Ishikawa (cell line): Measurements from ENCODE around the gene ACER1.

Experiments
- CEBPB ChIP-seq: IDR thresholded peaks from 2 replicates; pipeline ENCODE4 v1.6.1; 2012
- CREB1 ChIP-seq: IDR thresholded peaks from 2 replicates; pipeline ENCODE4 v1.6.1; 2012; ENCODE audit warnings: low read depth
- EGR1 ChIP-seq: IDR thresholded peaks from 2 replicates; pipeline ENCODE4 v1.6.1; 2012
- EP300 ChIP-seq: IDR thresholded peaks from 2 replicates; pipeline ENCODE4 v1.6.1; 2012; ENCODE audit warnings: borderline replicate concordance
- FOXM1 ChIP-seq: IDR thresholded peaks from 2 replicates; pipeline ENCODE4 v1.6.1; 2012; ENCODE audit warnings: low read depth, borderline replicate concordance
- MAX ChIP-seq: IDR thresholded peaks from 2 replicates; pipeline ENCODE4 v1.6.1; 2012
- NFIC ChIP-seq: IDR thresholded peaks from 2 replicates; pipeline ENCODE4 v1.6.1; 2012
- RAD21 ChIP-seq: IDR thresholded peaks from 2 replicates; pipeline ENCODE4 v1.6.1; 2012; ENCODE audit warnings: low read depth
- REST ChIP-seq: IDR thresholded peaks from 2 replicates; pipeline ENCODE4 v1.6.1; 2012; ENCODE audit warnings: low read depth, mild to moderate bottlenecking
- TAF1 ChIP-seq: IDR thresholded peaks from 2 replicates; pipeline ENCODE4 v1.6.1; 2012; ENCODE audit warnings: low read depth, mild to moderate bottlenecking
- TCF12 ChIP-seq: IDR thresholded peaks from 2 replicates; pipeline ENCODE4 v1.6.1; 2012; ENCODE audit warnings: low read depth
- TEAD4 ChIP-seq: IDR thresholded peaks from 2 replicates; pipeline ENCODE4 v1.6.1; 2012
- USF1 ChIP-seq: IDR thresholded peaks from 2 replicates; pipeline ENCODE4 v1.6.1; 2012
- YY1 ChIP-seq: IDR thresholded peaks from 2 replicates; pipeline ENCODE4 v1.6.1; 2012; ENCODE audit warnings: low read depth
- ZBTB7A ChIP-seq: IDR thresholded peaks from 2 replicates; pipeline ENCODE4 v1.6.1; 2012; ENCODE audit warnings: low read depth

The ACER1 gene

GRCh38 chr19:6378041-6378440, 44.6 kb upstream of the ACER1 start:
- TF ChIP-seq TCF12 (peak; percentile 46; the same call in 1 of the 2 replicates), TEAD4 (peak; percentile 93), TAF1 (no peak), YY1 (no peak)

- TF ChIP-seq FOXM1, result no peak
- TF ChIP-seq YY1, result no peak
- TF ChIP-seq TCF12, result no peak
Measured at GRCh38 chr19:6376512-6377190, 43.2 kb upstream of the ACER1 start.

- no peak for TF ChIP-seq FOXM1
- TF ChIP-seq EGR1, result no peak
- TF ChIP-seq REST, result no peak
- no peak for TF ChIP-seq TAF1
- TF ChIP-seq CREB1, result no peak
- TF ChIP-seq NFIC, result no peak
- no peak for TF ChIP-seq EP300
- TF ChIP-seq TEAD4, result no peak
- TF ChIP-seq USF1, result no peak
- no peak for TF ChIP-seq TCF12
- TF ChIP-seq MAX, result no peak
- TF ChIP-seq RAD21, result no peak
- TF ChIP-seq ZBTB7A, result no peak
- TF ChIP-seq CEBPB, result no peak
- no peak for TF ChIP-seq YY1
Measured at GRCh38 chr19:6375411-6376010, 42.1 kb upstream of the ACER1 start, which contains the start of gene PSPN. TSS of gene PSPN (minus strand) at chr19:6375933. CDS start at chr19:6375849, 84 bp downstream.

GRCh38 chr19:6374711-6375410, 41.4 kb upstream of the ACER1 start:
- TF ChIP-seq CREB1 (no peak), TEAD4 (no peak), CEBPB (no peak), NFIC (no peak), FOXM1 (no peak), RAD21 (no peak), MAX (no peak), EGR1 (no peak), TCF12 (no peak), REST (no peak), TAF1 (no peak), YY1 (no peak), EP300 (no peak), ZBTB7A (no peak), USF1 (no peak)

- no peak for TF ChIP-seq FOXM1
- TF ChIP-seq CEBPB, result no peak
- no peak for TF ChIP-seq RAD21
- no peak for TF ChIP-seq EGR1
- no peak for TF ChIP-seq ZBTB7A
- no peak for TF ChIP-seq CREB1
- no peak for TF ChIP-seq USF1
- no peak for TF ChIP-seq MAX
- TF ChIP-seq TEAD4, result no peak
- no peak for TF ChIP-seq REST
Measured at GRCh38 chr19:6374161-6374709, 40.8 kb upstream of the ACER1 start.
